Breast epithelium (tissue), 3 donors: ENCODE data around the gene PXDN.

Source experiments
- POLR2A ChIP-seq: fragments of 450-650 bp; IDR thresholded peaks from one replicate; pipeline ENCODE4 v1.6.1; 2016; ENCODE audit warnings: antibody characterized with exemption, mild to moderate bottlenecking, moderate library complexity
- POLR2AphosphoS5 ChIP-seq, 3 donors: sonication (generic); formaldehyde crosslinking; IDR thresholded peaks; one replicate each; pipeline ENCODE4 v1.6.1; 2017; ENCODE audit warnings: antibody characterized with exemption in 3 of 3
- TF ChIP-seq, protein P1 (sequence below), 3 donors: fragments of 450-650 bp; IDR thresholded peaks; one replicate each; pipeline ENCODE4 v1.5.1; 2016 to 2017; ENCODE audit warnings: antibody characterized with exemption in 3 of 3, mild to moderate bottlenecking in 3 of 3, moderate library complexity in 3 of 3

DNA sequence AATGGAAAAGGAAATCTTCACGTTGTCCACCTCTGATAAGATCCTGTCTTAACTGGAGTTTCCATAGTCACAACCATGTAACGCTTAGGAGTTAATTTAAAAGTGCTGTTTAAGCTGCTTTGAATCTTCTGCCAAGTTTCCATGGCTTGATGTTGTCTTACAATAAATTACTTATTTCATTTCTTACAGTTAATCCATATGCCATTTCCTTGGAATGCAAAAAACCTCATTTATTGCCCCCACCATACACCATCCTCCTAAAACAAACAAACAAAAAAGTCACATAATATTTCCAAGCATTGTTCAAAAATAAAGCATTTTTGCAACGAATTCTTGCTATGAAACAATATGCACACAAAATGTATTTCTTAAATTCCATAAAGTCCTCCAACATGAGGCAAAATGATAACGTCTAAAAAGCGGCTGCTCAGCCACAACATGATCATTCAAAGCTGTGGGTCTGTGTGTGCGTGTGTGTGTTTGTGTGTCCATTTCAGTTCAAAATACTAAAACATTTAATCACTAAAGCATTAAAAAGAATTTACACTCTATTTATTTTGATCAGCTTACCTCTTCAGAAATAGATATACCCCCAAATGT lies 46.8 kb upstream of the PXDN start:
- TF ChIP-seq POLR2AphosphoS5 (IDR thresholded peaks at IDR 0.05) = no peak
- TF ChIP-seq POLR2A = no peak
- TF ChIP-seq, protein P1, sequence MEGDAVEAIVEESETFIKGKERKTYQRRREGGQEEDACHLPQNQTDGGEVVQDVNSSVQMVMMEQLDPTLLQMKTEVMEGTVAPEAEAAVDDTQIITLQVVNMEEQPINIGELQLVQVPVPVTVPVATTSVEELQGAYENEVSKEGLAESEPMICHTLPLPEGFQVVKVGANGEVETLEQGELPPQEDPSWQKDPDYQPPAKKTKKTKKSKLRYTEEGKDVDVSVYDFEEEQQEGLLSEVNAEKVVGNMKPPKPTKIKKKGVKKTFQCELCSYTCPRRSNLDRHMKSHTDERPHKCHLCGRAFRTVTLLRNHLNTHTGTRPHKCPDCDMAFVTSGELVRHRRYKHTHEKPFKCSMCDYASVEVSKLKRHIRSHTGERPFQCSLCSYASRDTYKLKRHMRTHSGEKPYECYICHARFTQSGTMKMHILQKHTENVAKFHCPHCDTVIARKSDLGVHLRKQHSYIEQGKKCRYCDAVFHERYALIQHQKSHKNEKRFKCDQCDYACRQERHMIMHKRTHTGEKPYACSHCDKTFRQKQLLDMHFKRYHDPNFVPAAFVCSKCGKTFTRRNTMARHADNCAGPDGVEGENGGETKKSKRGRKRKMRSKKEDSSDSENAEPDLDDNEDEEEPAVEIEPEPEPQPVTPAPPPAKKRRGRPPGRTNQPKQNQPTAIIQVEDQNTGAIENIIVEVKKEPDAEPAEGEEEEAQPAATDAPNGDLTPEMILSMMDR (IDR thresholded peaks at IDR 0.05) = no peak
